NCI-H345 (cell line): Measurements from ENCODE around the gene EXOC4.

ENCODE experiments used
- DNase-seq: peaks from one replicate; lab custom pipeline; 2025; lab: John Stamatoyannopoulos, UW

EXOC4 gene

GRCh38 chr7:133572843-133573242 lies 320.0 kb downstream of the EXOC4 start:
- no peak for DNase-seq

- DNase-seq: no peak
These were observed 320.8 kb downstream of the EXOC4 start for GRCh38 chr7:133573554-133574265.

- no peak for DNase-seq
These were observed 323.0 kb downstream of the EXOC4 start for GRCh38 chr7:133575726-133576440.

- DNase-seq: no peak
These were observed 323.8 kb downstream of the EXOC4 start for GRCh38 chr7:133576612-133577168.

- no peak for DNase-seq
These were observed 330.1 kb downstream of the EXOC4 start for GRCh38 chr7:133582766-133583523.

GRCh38 chr7:133583545-133584171 lies 330.8 kb downstream of the EXOC4 start:
- DNase-seq: no peak

GRCh38 chr7:133584956-133585668 lies 332.2 kb downstream of the EXOC4 start:
- DNase-seq: no peak

- DNase-seq: no peak
These were observed 333.4 kb downstream of the EXOC4 start for GRCh38 chr7:133586253-133586652.

- DNase-seq: no peak
These were observed 335.0 kb downstream of the EXOC4 start for GRCh38 chr7:133587903-133588302.

GRCh38 chr7:133590795-133591194 lies 337.9 kb downstream of the EXOC4 start:
- DNase-seq: no peak

- no peak for DNase-seq
These were observed 338.9 kb downstream of the EXOC4 start for GRCh38 chr7:133591704-133592340.

- DNase-seq: no peak
These were observed 340.7 kb downstream of the EXOC4 start for GRCh38 chr7:133593561-133593960.

GRCh38 chr7:133601617-133602016 lies 348.7 kb downstream of the EXOC4 start:
- DNase-seq: no peak

- no peak for DNase-seq
These were observed 349.4 kb downstream of the EXOC4 start for GRCh38 chr7:133602291-133602690.

GRCh38 chr7:133606991-133607390 lies 354.1 kb downstream of the EXOC4 start:
- DNase-seq: no peak

GRCh38 chr7:133609806-133610205 lies 356.9 kb downstream of the EXOC4 start:
- no peak for DNase-seq

GRCh38 chr7:133611955-133612354 lies 359.1 kb downstream of the EXOC4 start:
- no peak for DNase-seq

- no peak for DNase-seq
These were observed 360.4 kb downstream of the EXOC4 start for GRCh38 chr7:133613250-133613790.

GRCh38 chr7:133614251-133614650 lies 361.4 kb downstream of the EXOC4 start:
- DNase-seq: no peak

- no peak for DNase-seq
These were observed 366.1 kb downstream of the EXOC4 start for GRCh38 chr7:133618970-133619369.

- no peak for DNase-seq
These were observed 366.6 kb downstream of the EXOC4 start for GRCh38 chr7:133619491-133619890.
